Effector memory CD8-positive, alpha-beta T cell (primary cell): Measurements from ENCODE around the gene SEC23A.
"Not testable (repeated sequence)": the region's sequence is repeated elsewhere in the genome, so short reads cannot be mapped to it uniquely, and the experiment has no call there.

Experiments
- ATAC-seq: fragments of 150-1000 bp; cut with Tn5 transposase; replicated peaks from 2 replicates; pipeline ENCODE4 v1.10.0; 2021; ENCODE audit warnings: mild to moderate bottlenecking, moderate library complexity
- DNase-seq, 3 experiments: peaks; one replicate each; pipeline ENCODE4 v3.0.0; 2021
- H3K27ac Mint-ChIP-seq, 2 donors: one replicate each; pipeline ENCODE4 v1.8.0; 2022; ENCODE audit warnings: mild to moderate bottlenecking in 2 of 2, mixed read lengths in 2 of 2, moderate library complexity in 2 of 2
- H3K27me3 Mint-ChIP-seq, 2 donors: one replicate each; pipeline ENCODE4 v1.8.0; 2022; ENCODE audit warnings: mixed read lengths in 2 of 2
- H3K36me3 Mint-ChIP-seq: one replicate; pipeline ENCODE4 v1.8.0; 2022; ENCODE audit warnings: mild to moderate bottlenecking, moderate library complexity, mixed read lengths; ENCODE audit not compliant: insufficient read depth
- H3K4me1 Mint-ChIP-seq, 2 donors: one replicate each; pipeline ENCODE4 v1.8.0; 2022; ENCODE audit warnings: low read depth in 2 of 2, mixed read lengths in 2 of 2
- H3K4me3 Mint-ChIP-seq, 2 donors: one replicate each; pipeline ENCODE4 v1.8.0; 2022; ENCODE audit warnings: mild to moderate bottlenecking in 2 of 2, mixed read lengths in 2 of 2, moderate library complexity in 2 of 2
- H3K9me3 Mint-ChIP-seq, 2 donors: one replicate each; pipeline ENCODE4 v1.8.0; 2022; ENCODE audit warnings: mixed read lengths in 2 of 2

The SEC23A gene

DNA sequence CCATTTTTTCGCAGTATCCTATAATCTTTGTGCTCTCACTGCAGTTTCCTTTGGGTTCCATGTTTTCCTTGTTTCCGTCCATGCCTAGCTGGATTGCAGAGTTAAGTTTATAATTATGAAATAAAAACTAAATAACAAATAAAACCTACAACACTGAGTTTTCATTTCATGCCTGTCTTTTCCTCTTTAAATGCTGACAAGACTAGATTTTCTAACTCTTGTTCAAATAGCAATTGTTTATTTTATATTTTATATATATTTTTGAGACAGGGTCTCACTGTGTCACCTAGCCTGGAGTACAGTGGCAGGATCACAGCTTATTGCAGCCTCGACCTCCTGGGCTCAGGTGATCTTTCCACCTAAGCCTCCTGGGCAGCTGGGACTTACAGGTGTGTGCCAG, 5.8 kb upstream of the SEC23A start:
- no peak for ATAC-seq
- Mint-ChIP-seq H3K9me3 (no peaks in the 10 kb centered on the region), H3K4me1 (peaks cover 6 to 7% of the 10 kb centered on the region in 2 donors), H3K36me3 (no peaks in the 10 kb centered on the region), H3K4me3 (no peak overlapping the region), H3K27ac (no peak overlapping the region), H3K27me3 (peaks cover 0 to 8% of the 10 kb centered on the region in 2 donors)
- DNase-seq = no peak

DNA sequence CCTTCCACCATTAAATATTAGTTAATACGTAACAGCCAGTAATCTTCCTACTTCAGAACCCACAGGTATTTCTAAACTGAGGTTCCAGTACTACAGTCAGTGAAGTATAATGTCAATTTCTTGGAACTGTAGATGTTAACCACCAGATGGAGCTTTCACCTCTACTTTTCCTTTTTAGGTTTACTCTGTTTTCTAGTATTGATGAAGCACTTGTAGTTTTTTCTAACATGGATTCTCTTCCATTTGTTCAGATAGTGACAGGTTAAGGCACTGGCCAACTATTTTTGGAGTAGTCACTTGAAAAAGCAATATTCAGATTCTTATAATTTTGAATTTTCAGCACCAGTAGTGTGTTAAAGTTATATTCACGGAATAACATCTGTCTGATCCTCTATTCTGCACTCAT, 4.6 kb upstream of the SEC23A start:
- ATAC-seq (no peak), DNase-seq (no peak)
- H3K27me3 Mint-ChIP-seq = peaks cover 0 to 8% of the 10 kb centered on the region in 2 donors
- H3K4me1 Mint-ChIP-seq = peaks cover 8 to 10% of the 10 kb centered on the region in 2 donors
- H3K9me3 Mint-ChIP-seq = no peaks in the 10 kb centered on the region
- H3K27ac Mint-ChIP-seq = no peak overlapping the region
- peaks cover 4% of the 10 kb centered on the region for H3K36me3 Mint-ChIP-seq
- no peak overlapping the region for H3K4me3 Mint-ChIP-seq

DNA sequence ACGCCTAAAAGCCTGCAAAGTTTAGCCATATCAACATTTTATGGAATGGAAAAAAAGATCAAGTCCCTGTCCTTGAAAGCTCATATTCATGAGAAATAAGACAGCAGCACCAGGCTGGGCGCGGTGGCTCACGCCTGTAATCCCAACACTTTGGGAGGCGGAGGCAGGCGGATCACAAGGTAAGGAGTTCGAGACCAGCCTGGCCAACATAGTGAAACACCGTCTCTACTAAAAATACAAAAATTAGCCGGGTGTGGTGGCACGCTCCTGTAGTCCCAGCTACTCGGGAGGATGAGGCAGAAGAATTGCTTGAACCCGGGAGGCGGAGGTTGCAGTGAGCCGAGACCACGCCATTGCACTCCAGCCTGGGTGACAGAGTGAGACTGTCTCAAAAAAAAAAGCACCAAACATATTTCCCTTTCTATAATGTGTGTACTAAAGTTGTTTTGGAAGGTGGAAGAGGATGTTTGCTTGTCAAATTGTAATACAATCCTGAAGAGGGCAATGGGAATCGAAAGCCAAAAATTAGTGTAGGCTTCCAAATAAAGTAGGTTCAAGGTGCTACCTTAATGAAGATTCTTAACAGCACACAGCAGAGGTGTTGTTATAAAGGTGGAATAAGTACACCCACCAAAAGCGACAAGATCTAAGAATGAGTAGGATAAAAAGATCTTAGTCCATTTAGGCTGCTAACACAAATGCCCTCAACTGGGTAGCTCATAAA, 1.2 kb upstream of the SEC23A start:
- Mint-ChIP-seq H3K4me1 (peaks cover 17 to 35% of the 10 kb centered on the region in 2 donors), H3K4me3 (peak overlapping the region; percentile 93 to 97), H3K27ac (peak overlapping the region; percentile 98 to 99)
- not testable (repeated sequence) for ATAC-seq, H3K9me3 Mint-ChIP-seq, DNase-seq, H3K27me3 Mint-ChIP-seq, H3K36me3 Mint-ChIP-seq

DNA sequence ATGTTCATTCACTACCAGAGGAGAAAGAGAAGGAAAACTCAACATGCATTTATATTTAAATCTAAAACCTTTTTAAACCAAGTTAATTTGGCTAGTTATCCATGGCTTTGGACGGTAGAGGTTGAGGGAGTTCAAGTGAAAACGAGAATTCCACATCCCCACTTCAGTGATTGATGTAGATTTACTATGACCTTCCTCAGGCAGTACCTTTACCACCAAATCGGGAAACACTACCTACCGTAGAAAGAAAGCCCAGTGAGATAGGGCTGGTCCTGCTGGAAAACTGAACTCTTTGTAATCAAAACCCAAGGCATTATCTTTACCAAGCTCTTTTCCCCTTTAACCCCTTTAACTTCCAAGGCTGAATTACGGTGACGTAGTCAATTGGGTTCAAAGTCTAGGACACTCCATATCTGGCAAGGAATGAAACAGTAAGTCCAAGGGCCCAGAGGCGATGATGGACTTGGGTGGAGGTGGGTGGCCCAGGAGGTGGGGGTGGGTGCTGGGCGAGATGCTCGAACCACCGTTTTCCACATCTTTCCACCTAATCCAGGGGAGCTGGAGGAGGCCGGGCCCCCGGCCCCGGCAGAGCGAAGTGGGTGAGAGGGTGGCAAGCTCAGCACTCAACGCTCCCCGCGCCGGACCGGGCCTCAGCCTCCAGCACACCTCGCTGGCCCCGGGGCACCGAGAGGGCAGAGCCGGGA, 618 bp downstream of the SEC23A start:
- peak overlapping the region; percentile 93 to 97 for H3K4me3 Mint-ChIP-seq
- no peak for DNase-seq
- H3K27ac Mint-ChIP-seq = peak overlapping the region; percentile 98 to 99
- no peaks in the 10 kb centered on the region for H3K27me3 Mint-ChIP-seq
- H3K36me3 Mint-ChIP-seq = peaks cover 9% of the 10 kb centered on the region
- peaks cover 21 to 40% of the 10 kb centered on the region in 2 donors for H3K4me1 Mint-ChIP-seq
- ATAC-seq = peak; percentile 1
- H3K9me3 Mint-ChIP-seq = no peaks in the 10 kb centered on the region

DNA sequence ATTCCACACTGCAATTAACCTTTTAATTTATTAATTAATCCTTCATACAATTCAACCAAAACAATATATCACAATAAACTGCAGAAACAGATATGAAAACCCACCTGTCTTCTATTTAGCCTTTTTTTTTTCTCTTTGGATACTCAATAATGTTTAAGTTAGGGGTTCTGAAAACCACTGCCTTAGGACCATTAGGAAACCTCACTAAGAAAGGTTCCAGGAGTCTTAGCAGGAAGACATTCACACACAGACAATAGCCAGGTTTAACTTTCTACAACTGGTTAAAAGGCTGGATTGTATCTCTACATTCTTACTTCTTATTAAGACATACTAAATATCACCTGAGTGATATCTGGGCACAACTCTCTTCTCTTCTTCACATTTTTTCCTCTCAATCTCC, 3.3 kb downstream of the SEC23A start:
- DNase-seq (no peak), ATAC-seq (no peak)
- Mint-ChIP-seq H3K36me3 (peaks cover 29% of the 10 kb centered on the region), H3K27ac (no peak overlapping the region), H3K27me3 (no peaks in the 10 kb centered on the region), H3K9me3 (no peaks in the 10 kb centered on the region), H3K4me3 (peak overlapping the region in 1 of 2 donors; percentile 3), H3K4me1 (peaks cover 25 to 47% of the 10 kb centered on the region in 2 donors)

DNA sequence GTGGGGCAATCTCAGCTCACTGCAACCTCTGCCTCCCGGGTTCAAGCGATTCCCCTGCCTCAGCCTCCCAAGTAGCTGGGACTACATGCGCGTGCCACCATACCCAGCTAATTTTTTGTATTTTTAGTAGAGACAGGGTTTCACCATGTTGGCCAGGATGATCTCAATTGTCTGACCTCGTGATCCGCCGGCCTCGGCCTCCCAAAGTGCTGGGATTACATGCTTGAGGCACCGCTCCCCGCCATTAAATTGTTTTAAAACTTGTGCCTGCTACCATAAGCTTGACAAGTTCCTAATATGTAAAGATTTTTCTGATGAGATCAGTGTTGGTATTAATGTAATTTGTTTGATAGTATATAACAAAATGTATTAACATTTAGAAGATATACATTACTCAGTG, 3.8 kb downstream of the SEC23A start:
- not testable (repeated sequence) for DNase-seq, H3K9me3 Mint-ChIP-seq, H3K4me3 Mint-ChIP-seq, H3K27me3 Mint-ChIP-seq, ATAC-seq
- H3K27ac Mint-ChIP-seq = peak overlapping the region in 1 of 2 donors; percentile 41
- H3K36me3 Mint-ChIP-seq = peaks cover 29% of the 10 kb centered on the region
- H3K4me1 Mint-ChIP-seq = peaks cover 28 to 48% of the 10 kb centered on the region in 2 donors

DNA sequence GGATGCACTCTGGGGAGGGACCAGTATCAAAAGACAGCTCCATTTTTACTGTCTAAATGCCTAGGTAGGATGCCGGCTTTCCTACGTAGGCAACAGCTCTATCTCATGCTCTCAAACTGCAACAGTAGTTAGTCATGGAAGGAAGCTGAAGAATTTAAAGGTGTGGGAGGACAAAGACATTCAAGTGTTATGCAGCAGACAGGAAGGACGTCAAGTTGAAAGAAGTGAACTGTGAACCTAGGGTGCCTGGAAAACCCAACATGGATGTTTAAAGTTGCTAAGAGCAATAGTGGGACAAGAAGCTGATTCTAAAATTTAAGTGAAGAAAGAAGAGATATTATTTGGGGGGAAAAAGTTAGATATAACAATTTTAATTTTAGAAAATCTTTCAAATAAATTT, 5.9 kb downstream of the SEC23A start:
- H3K27me3 Mint-ChIP-seq = no peaks in the 10 kb centered on the region
- peaks cover 21 to 40% of the 10 kb centered on the region in 2 donors for H3K4me1 Mint-ChIP-seq
- peak overlapping the region in 1 of 2 donors; percentile 36 for H3K27ac Mint-ChIP-seq
- ATAC-seq (peak; percentile 58), DNase-seq (no peak)
- H3K4me3 Mint-ChIP-seq = peak overlapping the region in 1 of 2 donors; percentile 9
- peaks cover 31% of the 10 kb centered on the region for H3K36me3 Mint-ChIP-seq
- H3K9me3 Mint-ChIP-seq = no peaks in the 10 kb centered on the region

DNA sequence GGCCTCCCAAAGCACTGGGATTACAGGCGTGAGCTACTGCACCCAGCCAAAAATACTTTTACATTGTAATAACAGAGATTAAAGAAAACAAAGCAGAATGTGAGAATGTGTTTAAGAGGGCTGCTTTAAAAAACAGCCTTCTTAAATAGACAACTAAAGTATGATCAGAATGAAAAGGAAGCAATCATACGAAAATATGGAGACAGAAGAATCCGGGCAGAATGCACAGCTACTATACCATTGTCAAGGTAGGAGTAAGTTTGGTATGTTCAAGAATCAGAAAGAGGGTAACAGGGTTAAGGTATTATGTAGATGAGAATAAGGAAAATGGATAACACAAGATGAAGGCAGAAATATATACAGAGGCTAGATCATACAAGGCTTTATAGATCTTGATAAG, 8.5 kb downstream of the SEC23A start:
- ATAC-seq = no peak
- DNase-seq = no peak
- peaks cover 53% of the 10 kb centered on the region for H3K36me3 Mint-ChIP-seq
- H3K27me3 Mint-ChIP-seq = no peaks in the 10 kb centered on the region
- no peaks in the 10 kb centered on the region for H3K9me3 Mint-ChIP-seq
- H3K4me3 Mint-ChIP-seq = no peak overlapping the region
- H3K4me1 Mint-ChIP-seq = peaks cover 13 to 31% of the 10 kb centered on the region in 2 donors
- H3K27ac Mint-ChIP-seq = peak overlapping the region in 1 of 2 donors; percentile 1

DNA sequence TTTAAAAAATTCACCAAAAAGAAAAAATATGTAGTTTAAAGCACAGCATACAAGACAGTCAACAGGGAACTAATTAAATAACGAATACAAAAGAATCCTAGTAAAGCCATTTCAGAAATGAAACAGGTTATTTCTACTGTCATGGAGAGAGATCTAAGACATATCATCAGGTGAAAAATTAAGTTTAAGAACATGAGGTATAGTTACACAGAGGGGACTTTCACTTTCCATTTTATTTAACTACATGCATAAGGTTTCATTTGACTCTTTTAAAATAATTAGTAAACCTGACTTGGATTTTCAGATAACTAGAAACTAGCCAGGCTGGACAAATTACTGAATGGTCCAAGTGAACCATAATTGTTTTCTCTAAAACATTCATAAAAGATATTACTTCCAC, 11.3 kb downstream of the SEC23A start:
- Mint-ChIP-seq H3K36me3 (peaks cover 71% of the 10 kb centered on the region), H3K27ac (peak overlapping the region in 1 of 2 donors; percentile 72), H3K4me1 (peaks cover 12 to 25% of the 10 kb centered on the region in 2 donors), H3K27me3 (no peaks in the 10 kb centered on the region), H3K9me3 (no peaks in the 10 kb centered on the region), H3K4me3 (no peak overlapping the region)
- DNase-seq = no peak
- no peak for ATAC-seq

DNA sequence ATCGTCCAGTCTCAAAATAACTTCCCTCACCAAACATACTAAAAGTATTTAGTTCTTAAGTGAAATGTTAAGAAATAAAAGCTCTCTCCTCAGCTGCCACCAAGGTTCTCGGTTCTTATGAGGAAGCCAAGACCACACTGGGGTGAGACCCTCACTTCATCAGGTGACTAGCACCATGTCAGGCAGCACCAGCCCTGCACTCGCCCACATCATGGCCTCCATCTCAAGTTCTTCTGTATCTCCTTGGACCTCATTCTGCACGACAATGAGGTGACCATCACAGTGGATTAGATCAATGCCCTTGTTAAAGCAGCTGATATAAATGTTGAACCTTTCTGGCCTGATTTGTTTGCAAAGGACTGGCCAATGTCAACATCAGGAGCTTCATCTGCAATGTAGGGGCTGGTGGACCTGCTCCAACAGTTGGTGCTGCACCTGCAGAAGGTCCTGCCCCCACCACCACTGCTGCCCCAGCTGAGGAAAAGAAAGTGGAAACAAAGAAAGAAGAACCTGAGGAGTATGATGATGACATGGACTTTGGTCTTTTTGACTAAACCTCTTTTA, 12.4 kb downstream of the SEC23A start:
- Mint-ChIP-seq H3K36me3 (peaks cover 71% of the 10 kb centered on the region), H3K9me3 (no peaks in the 10 kb centered on the region), H3K27me3 (no peaks in the 10 kb centered on the region), H3K27ac (no peak overlapping the region), H3K4me1 (peaks cover 12 to 25% of the 10 kb centered on the region in 2 donors), H3K4me3 (no peak overlapping the region)
- no peak for DNase-seq
- ATAC-seq = no peak

DNA sequence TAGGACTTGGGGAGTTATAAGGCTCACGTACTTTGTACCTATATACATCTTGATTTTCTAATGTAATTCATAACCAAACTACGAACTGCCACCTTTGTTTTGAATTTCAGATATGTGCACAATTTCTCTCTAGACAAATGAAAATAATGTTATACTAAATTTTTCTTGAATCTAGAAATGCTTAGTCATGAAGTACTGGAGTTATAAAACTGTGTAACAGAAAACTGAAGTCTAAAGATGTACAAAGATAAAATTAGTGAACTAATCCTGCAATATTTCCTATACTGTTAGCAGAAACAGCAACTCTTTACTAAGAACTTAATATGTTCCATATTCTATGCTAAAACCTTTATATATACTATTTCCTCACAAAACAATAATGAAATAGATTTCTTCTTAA, 15.5 kb downstream of the SEC23A start:
- no peak overlapping the region for H3K27ac Mint-ChIP-seq
- peaks cover 7 to 22% of the 10 kb centered on the region in 2 donors for H3K4me1 Mint-ChIP-seq
- no peak for DNase-seq
- no peaks in the 10 kb centered on the region for H3K27me3 Mint-ChIP-seq
- no peaks in the 10 kb centered on the region for H3K9me3 Mint-ChIP-seq
- H3K36me3 Mint-ChIP-seq = peaks cover 87% of the 10 kb centered on the region
- no peak overlapping the region for H3K4me3 Mint-ChIP-seq
- ATAC-seq = no peak

DNA sequence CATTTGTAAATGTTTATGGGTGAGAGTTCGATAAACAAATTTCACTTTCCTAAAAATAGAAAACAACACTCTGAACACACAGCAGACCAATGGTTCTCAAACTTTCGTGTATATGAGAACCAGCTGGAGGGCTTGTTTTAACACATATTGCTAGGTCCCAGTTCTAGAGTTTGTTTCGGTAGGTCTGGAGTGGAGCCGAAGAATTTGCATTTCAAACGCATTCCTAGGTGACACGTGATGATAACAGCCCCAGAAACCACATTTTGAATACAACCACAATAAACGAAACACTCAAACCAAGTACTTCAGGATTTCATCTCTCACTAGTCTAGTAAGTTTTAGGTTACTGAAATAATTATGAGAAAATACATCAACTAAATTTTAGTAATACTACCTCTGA, 17.1 kb downstream of the SEC23A start:
- ATAC-seq (no peak), DNase-seq (no peak)
- H3K4me3 Mint-ChIP-seq = no peak overlapping the region
- H3K27ac Mint-ChIP-seq = no peak overlapping the region
- H3K36me3 Mint-ChIP-seq = peaks cover 80% of the 10 kb centered on the region
- H3K4me1 Mint-ChIP-seq = peaks cover 7 to 13% of the 10 kb centered on the region in 2 donors
- no peaks in the 10 kb centered on the region for H3K9me3 Mint-ChIP-seq
- H3K27me3 Mint-ChIP-seq = no peaks in the 10 kb centered on the region

DNA sequence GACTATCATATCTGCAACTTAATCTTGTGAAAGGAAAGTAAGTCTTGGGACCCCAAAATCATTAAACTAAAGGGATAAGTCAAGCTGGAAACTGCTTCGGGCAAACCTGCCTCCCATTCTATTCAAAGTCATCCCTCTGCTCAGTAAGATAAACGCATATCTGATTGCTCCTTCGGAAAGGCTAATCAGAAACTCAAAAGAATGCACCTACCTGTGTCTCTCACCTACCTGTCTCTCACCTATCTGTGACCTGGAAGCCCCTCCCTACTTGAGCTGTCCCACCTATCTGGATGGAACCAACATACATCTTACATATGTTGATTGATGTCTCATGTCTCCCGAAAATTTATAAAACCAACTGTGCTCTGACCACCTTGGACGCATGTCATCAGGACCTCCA, 19.9 kb downstream of the SEC23A start:
- no peak for DNase-seq
- no peaks in the 10 kb centered on the region for H3K9me3 Mint-ChIP-seq
- H3K36me3 Mint-ChIP-seq = peaks cover 80% of the 10 kb centered on the region
- no peak for ATAC-seq
- H3K27ac Mint-ChIP-seq = no peak overlapping the region
- peaks cover 3 to 10% of the 10 kb centered on the region in 2 donors for H3K4me1 Mint-ChIP-seq
- no peak overlapping the region for H3K4me3 Mint-ChIP-seq
- H3K27me3 Mint-ChIP-seq = no peaks in the 10 kb centered on the region

DNA sequence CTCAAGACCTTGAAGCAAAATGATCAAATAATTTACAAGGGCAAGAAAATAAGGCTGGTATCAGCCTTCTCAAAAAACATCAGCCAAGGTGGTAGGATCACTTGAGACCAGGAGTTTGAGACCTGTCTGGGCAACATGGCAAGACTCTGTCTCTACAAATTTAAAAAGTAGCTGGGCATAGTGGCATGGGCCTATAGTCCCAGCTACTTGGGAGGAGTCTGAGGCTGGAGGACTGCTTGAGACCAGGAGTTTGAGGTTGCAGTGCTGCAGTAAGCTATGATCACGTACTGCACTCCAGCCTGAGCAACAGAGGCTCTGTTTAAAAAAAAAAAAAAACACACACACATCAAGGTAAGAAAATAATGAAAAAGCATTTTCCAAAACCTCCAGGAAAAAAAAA, 22.1 kb downstream of the SEC23A start:
- Mint-ChIP-seq H3K4me1 (peaks cover 0 to 10% of the 10 kb centered on the region in 2 donors), H3K36me3 (peaks cover 82% of the 10 kb centered on the region), H3K27ac (peak overlapping the region in 1 of 2 donors; percentile 81)

More for the DNA sequence above, 22.1 kb downstream of the SEC23A start:
- no peaks in the 10 kb centered on the region for H3K27me3 Mint-ChIP-seq
- no peaks in the 10 kb centered on the region for H3K9me3 Mint-ChIP-seq
- no peak for DNase-seq
- no peak overlapping the region for H3K4me3 Mint-ChIP-seq
- no peak for ATAC-seq
